Colonic mucosa (tissue), 4 donors: ENCODE results near the gene ST8SIA6. TPM values are rescaled to one million over a fixed set of nuclear protein-coding genes. Genes with fewer than 3 reads are reported as not detected.

Experiments
- DNase-seq: peaks from one replicate; pipeline ENCODE4 v3.0.0-alpha.2; 2020
- H3K27ac ChIP-seq: fragments of 200-600 bp; one replicate; pipeline ENCODE4 v1.8.0; 2021
- H3K27me3 ChIP-seq: fragments of 200-600 bp; one replicate; pipeline ENCODE4 v1.8.0; 2021
- H3K36me3 ChIP-seq: fragments of 200-600 bp; one replicate; pipeline ENCODE4 v1.8.0; 2021
- H3K4me1 ChIP-seq: fragments of 200-600 bp; one replicate; pipeline ENCODE4 v1.8.0; 2021; ENCODE audit warnings: mild to moderate bottlenecking
- H3K4me3 ChIP-seq: fragments of 200-600 bp; one replicate; pipeline ENCODE4 v1.8.0; 2021
- H3K9ac ChIP-seq, 2 donors: one replicate each; pipeline ENCODE4 v1.7.0; 2013; ENCODE audit warnings: control low read depth in 2 of 2, low read depth in 2 of 2, low read length in 2 of 2
- H3K9me3 ChIP-seq: fragments of 200-600 bp; one replicate; pipeline ENCODE4 v1.8.0; 2021
- intact Hi-C: fragments of 100-400 bp; cut with DNase I; formaldehyde crosslinking; loops from one replicate; pipeline ENCODE4 v1.14.1; 2022
- total RNA-seq, 2 donors: library from RNA; stranded (reverse); fragmentation: NEBNext Ultra II Directional in 1 of 2; extraction: Animal tissue kit (Norgen Biotek cat#: 25700) in 1 of 2; gene quantifications; one replicate each; pipeline ENCODE4 v1.2.1, GENCODE V29; 2021
- TF ChIP-seq, protein P1 (sequence below): fragments of 200-600 bp; IDR thresholded peaks from one replicate; pipeline ENCODE4 v1.8.0; 2022; ENCODE audit warnings: antibody characterized with exemption, mild to moderate bottlenecking
- donor health status: healthy.
- donor health status: DM: no; HTN: no; CAD: no.
- donor health status: DM: no; HTN: no; CAD: no.

ST8SIA6 gene
- total RNA-seq, 2 donors from 2014 or later = 0.94 to 3.5 TPM

DNA sequence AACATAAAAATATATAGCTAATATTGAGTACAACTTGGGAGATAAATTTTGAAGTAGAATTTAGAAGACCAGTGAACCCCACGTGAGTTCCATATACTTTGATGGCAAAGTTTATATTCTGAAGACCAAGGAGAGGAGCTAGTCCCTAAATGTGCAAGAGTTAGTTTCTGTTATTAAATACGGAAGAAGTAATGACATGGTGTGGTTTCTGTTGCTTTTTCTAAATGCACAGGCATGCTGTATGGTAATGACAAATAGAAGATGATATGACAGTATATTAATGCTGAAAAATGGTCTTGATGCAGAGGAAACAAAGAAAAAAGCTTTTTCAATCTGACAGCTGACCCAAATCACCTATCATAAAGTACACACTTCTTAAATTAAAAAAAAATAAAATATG is 101.8 kb downstream of the ST8SIA6 start:
- Histone ChIP-seq H3K9me3 (no peaks in the 10 kb centered on the region), H3K4me3 (no peak overlapping the region), H3K9ac (no peak overlapping the region), H3K27me3 (no peaks in the 10 kb centered on the region), H3K4me1 (no peaks in the 10 kb centered on the region), H3K27ac (no peak overlapping the region), H3K36me3 (no peaks in the 10 kb centered on the region)
- DNase-seq = no peak
- intact Hi-C loops = no loop called here
- TF ChIP-seq, protein P1, sequence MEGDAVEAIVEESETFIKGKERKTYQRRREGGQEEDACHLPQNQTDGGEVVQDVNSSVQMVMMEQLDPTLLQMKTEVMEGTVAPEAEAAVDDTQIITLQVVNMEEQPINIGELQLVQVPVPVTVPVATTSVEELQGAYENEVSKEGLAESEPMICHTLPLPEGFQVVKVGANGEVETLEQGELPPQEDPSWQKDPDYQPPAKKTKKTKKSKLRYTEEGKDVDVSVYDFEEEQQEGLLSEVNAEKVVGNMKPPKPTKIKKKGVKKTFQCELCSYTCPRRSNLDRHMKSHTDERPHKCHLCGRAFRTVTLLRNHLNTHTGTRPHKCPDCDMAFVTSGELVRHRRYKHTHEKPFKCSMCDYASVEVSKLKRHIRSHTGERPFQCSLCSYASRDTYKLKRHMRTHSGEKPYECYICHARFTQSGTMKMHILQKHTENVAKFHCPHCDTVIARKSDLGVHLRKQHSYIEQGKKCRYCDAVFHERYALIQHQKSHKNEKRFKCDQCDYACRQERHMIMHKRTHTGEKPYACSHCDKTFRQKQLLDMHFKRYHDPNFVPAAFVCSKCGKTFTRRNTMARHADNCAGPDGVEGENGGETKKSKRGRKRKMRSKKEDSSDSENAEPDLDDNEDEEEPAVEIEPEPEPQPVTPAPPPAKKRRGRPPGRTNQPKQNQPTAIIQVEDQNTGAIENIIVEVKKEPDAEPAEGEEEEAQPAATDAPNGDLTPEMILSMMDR = no peak

DNA sequence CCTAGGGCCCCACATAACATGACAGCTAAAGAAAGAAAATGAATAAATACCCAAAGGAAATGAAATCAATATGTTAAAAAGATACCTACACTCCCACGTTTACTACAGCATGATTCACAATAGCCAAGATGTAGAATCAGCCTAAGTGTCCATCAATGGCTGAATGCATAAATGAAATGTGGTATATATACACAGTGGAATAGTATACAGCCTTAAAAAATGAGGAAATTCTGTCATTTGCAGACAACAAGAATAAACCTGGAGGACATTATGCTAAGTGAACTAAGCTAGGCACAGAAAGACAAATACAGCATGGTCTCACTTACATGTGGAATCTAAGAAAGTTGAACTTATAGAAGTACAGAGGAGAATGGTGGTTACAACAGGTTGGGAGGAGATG is 102.9 kb downstream of the ST8SIA6 start:
- Histone ChIP-seq H3K4me3 (no peak overlapping the region), H3K9me3 (no peaks in the 10 kb centered on the region), H3K27ac (no peak overlapping the region), H3K9ac (no peak overlapping the region), H3K4me1 (no peaks in the 10 kb centered on the region), H3K36me3 (no peaks in the 10 kb centered on the region), H3K27me3 (no peaks in the 10 kb centered on the region)
- DNase-seq = no peak
- intact Hi-C loops = no loop called here
- TF ChIP-seq, protein P1 = no peak

DNA sequence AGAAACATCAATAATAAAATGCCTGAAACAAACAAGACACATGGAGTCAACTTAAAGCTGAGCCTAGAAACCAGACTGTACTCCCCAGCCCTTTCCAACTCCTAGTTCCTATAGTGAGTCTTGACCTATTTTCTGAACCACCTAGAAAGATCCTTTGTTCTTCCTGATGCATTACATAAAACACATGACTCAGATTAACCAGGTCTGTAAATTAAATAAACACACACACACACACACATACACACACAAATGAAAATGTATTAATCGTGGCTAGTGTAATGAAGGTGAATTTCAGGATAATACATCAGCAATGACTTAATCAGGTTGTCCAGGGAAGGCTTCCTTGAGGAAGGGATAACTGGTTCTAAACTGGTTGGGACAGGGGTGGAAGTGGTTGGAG is 104.7 kb downstream of the ST8SIA6 start:
- Histone ChIP-seq H3K9me3 (no peaks in the 10 kb centered on the region), H3K27ac (no peak overlapping the region), H3K4me3 (no peak overlapping the region), H3K27me3 (no peaks in the 10 kb centered on the region), H3K4me1 (no peaks in the 10 kb centered on the region), H3K36me3 (no peaks in the 10 kb centered on the region), H3K9ac (no peak overlapping the region)
- intact Hi-C loops = no loop called here
- TF ChIP-seq, protein P1 = no peak
- DNase-seq = no peak

DNA sequence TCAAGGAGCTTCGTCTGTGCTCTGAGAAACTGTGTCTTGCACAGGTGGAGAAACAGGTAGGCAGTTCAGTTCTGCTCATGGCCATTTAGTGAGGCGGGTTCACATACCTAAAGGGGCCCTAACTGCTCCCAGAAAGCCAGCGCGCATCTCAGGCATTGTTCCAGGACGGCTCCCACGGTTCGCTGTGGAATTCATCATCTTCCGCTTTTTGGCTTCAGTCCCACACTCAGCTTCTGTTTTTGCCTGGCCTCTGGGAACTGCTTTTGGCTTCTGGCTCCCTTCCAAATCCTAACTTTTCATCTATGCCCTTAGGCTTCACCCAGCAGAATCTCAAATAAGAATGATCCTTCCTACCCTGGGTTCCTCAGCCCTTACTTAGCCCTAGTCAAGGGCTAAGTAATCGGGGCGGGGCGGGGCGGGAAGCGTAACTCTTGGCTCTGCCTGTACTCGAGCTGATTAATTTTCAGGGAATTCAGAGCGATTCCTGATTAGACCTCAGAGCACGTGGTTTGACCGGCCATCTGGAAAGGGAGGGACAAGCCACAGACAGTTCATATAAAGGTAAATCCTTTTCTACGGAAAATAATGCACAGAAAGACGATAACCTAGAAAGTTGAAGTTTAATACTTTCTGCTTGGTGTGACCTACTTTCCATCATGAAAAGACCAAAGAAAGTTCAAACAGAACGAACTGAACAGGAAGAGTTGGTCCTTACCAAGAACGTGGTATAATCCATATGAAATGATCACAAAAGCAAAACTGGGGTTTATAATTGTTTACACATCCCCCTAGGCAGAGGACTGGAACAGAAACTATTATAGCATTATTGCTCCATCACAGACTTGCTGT is 105.7 kb downstream of the ST8SIA6 start:
- Histone ChIP-seq H3K36me3 (no peaks in the 10 kb centered on the region), H3K4me1 (no peaks in the 10 kb centered on the region), H3K4me3 (no peak overlapping the region), H3K27me3 (no peaks in the 10 kb centered on the region), H3K27ac (no peak overlapping the region), H3K9ac (no peak overlapping the region), H3K9me3 (no peaks in the 10 kb centered on the region)
- intact Hi-C loops = no loop called here
- TF ChIP-seq, protein P1 = no peak
- DNase-seq = no peak

DNA sequence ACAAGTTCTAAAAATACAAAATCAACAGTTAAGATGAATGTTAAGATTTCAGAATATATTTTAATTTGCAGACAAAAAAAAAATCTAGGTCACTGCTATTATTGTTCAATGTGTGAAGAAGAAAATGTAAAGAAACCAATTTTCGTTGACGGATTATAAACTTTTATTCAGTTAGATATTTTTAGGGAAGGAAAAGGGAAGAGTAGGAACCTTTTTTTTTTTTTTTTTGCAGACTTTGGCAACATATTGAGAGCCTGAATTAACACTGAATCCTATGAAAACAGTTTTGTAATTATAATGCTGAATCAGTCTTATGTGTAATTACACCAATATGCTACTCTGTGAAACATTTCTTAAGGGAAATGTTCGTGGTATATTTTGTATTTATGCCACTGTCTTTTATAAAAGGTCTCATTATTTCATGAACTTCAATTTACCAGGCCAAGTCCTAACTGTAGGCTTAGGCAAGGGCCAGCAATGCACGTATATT is 106.3 kb downstream of the ST8SIA6 start:
- intact Hi-C loops = no loop called here
- Histone ChIP-seq H3K4me3 (no peak overlapping the region), H3K9me3 (no peaks in the 10 kb centered on the region), H3K9ac (no peak overlapping the region), H3K27me3 (no peaks in the 10 kb centered on the region), H3K36me3 (no peaks in the 10 kb centered on the region), H3K27ac (no peak overlapping the region), H3K4me1 (no peaks in the 10 kb centered on the region)
- TF ChIP-seq, protein P1 = no peak
- no peak for DNase-seq
